B cell (primary cell): ENCODE data around the gene AGR3. TPM values are rescaled to one million over a fixed set of nuclear protein-coding genes. Genes with fewer than 3 reads are reported as not detected.

Experiments used
- ATAC-seq: fragments of 200-7000 bp; cut with Tn5 transposase; one replicate; pipeline ENCODE4 v1.10.0; 2021; ENCODE audit warnings: low read depth, mild to moderate bottlenecking, moderate number of reproducible peaks, moderate library complexity
- CTCF ChIA-PET: fragments of 350-600 bp; sonication (Branson Sonifier 250); formaldehyde crosslinking; loops from one replicate; lab custom pipeline; 2021; ENCODE audit warnings: antibody characterized with exemption, inconsistent platforms; lab: Charles Lee
- POLR2A ChIA-PET: fragments of 350-600 bp; sonication (Branson Sonifier 250); formaldehyde crosslinking; loops from one replicate; lab custom pipeline; 2021; ENCODE audit warnings: antibody characterized with exemption; lab: Charles Lee
- DNase-seq: peaks from one replicate; pipeline ENCODE4 v3.0.0; 2013
- H2AFZ ChIP-seq: 2 replicates; pipeline ENCODE4 v1.6.1; 2012; ENCODE audit warnings: mild to moderate bottlenecking, low read depth, low read length; ENCODE audit not compliant: insufficient read depth, poor library complexity, severe bottlenecking
- H3K27ac ChIP-seq, 2 donors: 1 replicate in 1 of 2; 2 replicates in 1 of 2; pipeline ENCODE4 v1.5.1; 2012 to 2013; ENCODE audit warnings: low read length in 2 of 2, mild to moderate bottlenecking in 2 of 2, moderate library complexity in 1 of 2
- H3K27me3 ChIP-seq, 4 experiments: fragments of 200-600 bp in 1 of 4; sonication (generic) in 1 of 4; replicated peaks in 1 of 4; 1 replicate in 2 of 4; 2 replicates in 2 of 4; pipeline versions ENCODE4 v1.6.1 to v1.7.0; 2013 to 2016; ENCODE audit warnings: low read length in 3 of 4, mild to moderate bottlenecking in 2 of 4, mixed read lengths in 1 of 4, moderate library complexity in 1 of 4; ENCODE audit not compliant: insufficient read depth in 4 of 4, control insufficient read depth in 3 of 4; ENCODE audit errors: control extremely low read depth in 1 of 4
- H3K36me3 ChIP-seq, 2 experiments: replicated peaks in 1 of 2; 1 replicate in 1 of 2; 2 replicates in 1 of 2; pipeline versions ENCODE4 v1.6.1 to v1.7.1; 2013; ENCODE audit warnings: low read length in 1 of 2; ENCODE audit not compliant: insufficient read depth in 2 of 2, control insufficient read depth in 1 of 2; ENCODE audit errors: control extremely low read depth in 1 of 2, extremely low read depth in 1 of 2
- H3K4me1 ChIP-seq, 2 donors: fragments of 200-600 bp in 1 of 2; sonication (generic) in 1 of 2; 1 replicate in 1 of 2; 2 replicates in 1 of 2; pipeline versions ENCODE4 v1.5.1 to v1.6.1; 2013 to 2017; ENCODE audit warnings: low read length in 2 of 2; ENCODE audit not compliant: control insufficient read depth in 2 of 2, insufficient read depth in 2 of 2
- H3K4me2 ChIP-seq: replicated peaks from 2 replicates; pipeline ENCODE3; 2012; ENCODE audit warnings: mild to moderate bottlenecking, low read depth, low read length; ENCODE audit not compliant: poor library complexity, severe bottlenecking
- H3K4me3 ChIP-seq, 5 experiments: fragments of 200-600 bp in 1 of 5; sonication (generic) in 1 of 5; 1 replicate in 3 of 5; 2 replicates in 2 of 5; pipeline versions ENCODE4 v1.5.1 to v1.7.0; 2011 to 2016; ENCODE audit warnings: low read length in 4 of 5, mild to moderate bottlenecking in 4 of 5, low read depth in 2 of 5, control low read depth in 1 of 5, moderate library complexity in 1 of 5; ENCODE audit not compliant: insufficient read depth in 1 of 5; ENCODE audit errors: control extremely low read depth in 1 of 5, extremely low read depth in 1 of 5
- H3K79me2 ChIP-seq: fragments of 200-600 bp; sonication (generic); one replicate; pipeline ENCODE4 v1.6.0; 2016; ENCODE audit warnings: low read length; ENCODE audit not compliant: control insufficient read depth, insufficient read depth
- H3K9ac ChIP-seq: fragments of 200-600 bp; sonication (generic); 2 replicates; pipeline ENCODE4 v1.6.1; 2017; ENCODE audit warnings: mild to moderate bottlenecking, low read length, moderate library complexity
- H3K9me3 ChIP-seq, 3 donors: one replicate each; pipeline versions ENCODE4 v1.6.1 to v1.7.1; 2013; ENCODE audit warnings: low read length in 2 of 3; ENCODE audit not compliant: control insufficient read depth in 2 of 3, insufficient read depth in 1 of 3; ENCODE audit errors: control extremely low read depth in 1 of 3
- H4K20me1 ChIP-seq: 2 replicates; pipeline ENCODE4 v1.6.0; 2012; ENCODE audit warnings: mild to moderate bottlenecking, low read length; ENCODE audit not compliant: insufficient read depth, control insufficient read depth, poor library complexity, severe bottlenecking
- H3K27ac Mint-ChIP-seq: one replicate; pipeline ENCODE4 v1.8.0; 2021; ENCODE audit warnings: mixed read lengths
- H3K27me3 Mint-ChIP-seq: one replicate; pipeline ENCODE4 v1.8.0; 2021; ENCODE audit warnings: mixed read lengths
- H3K4me1 Mint-ChIP-seq: one replicate; pipeline ENCODE4 v1.8.0; 2021; ENCODE audit warnings: mixed read lengths
- H3K4me3 Mint-ChIP-seq: one replicate; pipeline ENCODE4 v1.8.0; 2021; ENCODE audit warnings: mixed read lengths
- H3K9me3 Mint-ChIP-seq: one replicate; pipeline ENCODE4 v1.8.0; 2022; ENCODE audit warnings: mixed read lengths; ENCODE audit not compliant: insufficient read depth
- CTCF ChIP-seq: fragments of 200-600 bp; IDR thresholded peaks from one replicate; pipeline ENCODE4 v1.8.0; 2022; ENCODE audit warnings: antibody characterized with exemption, mild to moderate bottlenecking
- EZH2 ChIP-seq: IDR thresholded peaks from 2 replicates; pipeline ENCODE4 v1.6.1; 2012; ENCODE audit warnings: borderline replicate concordance, low read depth, mild to moderate bottlenecking, moderate library complexity, low read length; ENCODE audit not compliant: insufficient read depth, poor library complexity, severe bottlenecking
- WGBS: methylation state at CpG from one replicate; pipeline ENCODE4 v1.1.5; 2013; ENCODE audit warnings: missing lambda C conversion rate; ENCODE audit not compliant: insufficient coverage; 5-methylcytosine and 5-hydroxymethylcytosine counted together
- intact Hi-C: fragments of 100-400 bp; cut with micrococcal nuclease; formaldehyde crosslinking; loops from one replicate; pipeline ENCODE4 v1.10.0; 2022
- polyA plus RNA-seq: library from polyadenylated mRNA; depleted of rRNA; stranded (reverse); fragments of >200 nt; gene quantifications from 2 replicates; pipeline ENCODE4 v1.2.3, GENCODE V29; 2012
- total RNA-seq, 2 donors: library from RNA; stranded (reverse); fragments of 120-200 nt in 1 of 2; gene quantifications; 1 replicate in 1 of 2; 2 replicates in 1 of 2; pipeline versions ENCODE4 v1.2.3 to v1.2.4, GENCODE V29; 2013 to 2022

AGR3 gene
- total and polyA plus RNA-seq, 2 donors (not counting 1 experiment from before 2014, with no cell fraction given) = not detected

GRCh38 chr7:16817536-16817935 is 64.2 kb downstream of the AGR3 start:
- Histone ChIP-seq H3K27ac (no peak overlapping the region), H3K9me3 (no peaks in the 10 kb centered on the region), H3K4me1 (peaks cover 6 to 7% of the 10 kb centered on the region in 2 donors), H3K79me2 (no peaks in the 10 kb centered on the region), H3K9ac (no peak overlapping the region), H4K20me1 (no peaks in the 10 kb centered on the region), H2AFZ (no peak overlapping the region), H3K4me2 (no peak overlapping the region), H3K4me3 (no peak overlapping the region), H3K27me3 (no peaks in the 10 kb centered on the region), H3K36me3 (no peaks in the 10 kb centered on the region)
- H3K27ac Mint-ChIP-seq = no peak overlapping the region
- intact Hi-C loops = no loop called here
- H3K27me3 Mint-ChIP-seq = peaks cover 11% of the 10 kb centered on the region
- CTCF ChIA-PET = interaction anchor here (1.1 to 1.3 kb wide), 2 partner anchors 15 to 101 kb away, joined by 3 read pairs; no protein-coding TSS in a partner anchor
- ATAC-seq (no peak), DNase-seq (no peak)
- H3K4me3 Mint-ChIP-seq = no peak overlapping the region
- H3K4me1 Mint-ChIP-seq = peaks cover 20% of the 10 kb centered on the region
- TF ChIP-seq EZH2 (no peak), CTCF (no peak)
- POLR2A ChIA-PET = no interaction called here
- H3K9me3 Mint-ChIP-seq = peaks cover 2% of the 10 kb centered on the region
- WGBS = no CpG with 5 or more reads among the region's 1 CpG

GRCh38 chr7:16816824-16817223 is 65.0 kb downstream of the AGR3 start:
- Mint-ChIP-seq H3K9me3 (peaks cover 2% of the 10 kb centered on the region), H3K27ac (peak overlapping the region; percentile 21), H3K4me3 (no peak overlapping the region), H3K4me1 (peaks cover 20% of the 10 kb centered on the region), H3K27me3 (peaks cover 7% of the 10 kb centered on the region)
- CTCF ChIA-PET = interaction anchor here (1.1 to 1.3 kb wide), 2 partner anchors 15 to 101 kb away, joined by 3 read pairs; no protein-coding TSS in a partner anchor
- POLR2A ChIA-PET = no interaction called here
- ATAC-seq (no peak), DNase-seq (peak; percentile 9)
- H3K27me3 ChIP-seq = no peaks in the 10 kb centered on the region
- WGBS = 19% methylated on average over 2 of the region's 2 CpGs
- H3K9ac ChIP-seq = no peak overlapping the region
- no peak for TF ChIP-seq CTCF
- TF ChIP-seq EZH2 = no peak
- H3K27ac ChIP-seq = no peak overlapping the region
- intact Hi-C loops = no loop called here
- H4K20me1 ChIP-seq = no peaks in the 10 kb centered on the region
- H3K79me2 ChIP-seq = no peaks in the 10 kb centered on the region
- H2AFZ ChIP-seq = peak overlapping the region; percentile 4
- no peaks in the 10 kb centered on the region for H3K36me3 ChIP-seq
- no peaks in the 10 kb centered on the region for H3K9me3 ChIP-seq
- peaks cover 6 to 7% of the 10 kb centered on the region in 2 donors for H3K4me1 ChIP-seq
- H3K4me2 ChIP-seq = no peak overlapping the region
- H3K4me3 ChIP-seq = no peak overlapping the region
